ENCODE measurements around the gene ALG12. TPM values are rescaled to one million over a fixed set of nuclear protein-coding genes. Genes with fewer than 3 reads are reported as not detected.

Gene ALG12
- total and polyA plus RNA-seq, 2 donors (not counting 1 experiment from before 2014, with no cell fraction given): 15.2 to 16.6 TPM

DNA sequence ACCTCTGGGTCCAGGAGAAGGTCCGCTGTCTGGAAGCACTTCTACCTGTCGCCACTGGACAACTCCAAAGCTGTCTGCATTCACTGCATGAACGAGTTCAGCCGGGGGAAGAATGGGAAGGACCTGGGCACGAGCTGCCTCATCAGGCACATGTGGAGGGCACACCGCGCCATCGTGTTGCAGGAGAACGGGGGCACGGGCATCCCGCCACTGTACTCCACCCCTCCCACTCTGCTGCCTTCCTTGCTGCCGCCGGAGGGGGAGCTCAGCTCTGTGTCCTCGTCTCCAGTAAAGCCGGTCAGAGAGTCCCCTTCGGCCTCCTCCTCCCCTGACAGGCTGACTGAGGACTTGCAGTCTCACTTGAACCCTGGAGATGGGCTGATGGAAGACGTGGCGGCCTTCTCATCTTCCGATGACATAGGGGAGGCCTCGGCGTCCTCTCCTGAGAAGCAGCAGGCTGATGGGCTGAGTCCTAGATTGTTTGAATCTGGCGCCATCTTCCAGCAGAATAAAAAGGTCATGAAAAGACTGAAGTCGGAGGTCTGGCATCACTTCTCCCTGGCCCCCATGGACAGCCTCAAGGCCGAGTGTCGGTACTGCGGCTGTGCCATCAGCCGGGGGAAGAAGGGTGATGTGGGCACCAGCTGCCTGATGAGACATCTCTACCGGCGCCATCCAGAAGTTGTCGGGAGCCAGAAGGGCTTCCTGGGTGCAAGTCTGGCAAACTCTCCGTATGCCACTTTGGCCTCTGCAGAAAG lies 33.6 kb downstream of the ALG12 start:
- Histone ChIP-seq H3K9ac (ENCODE audit: low read length) (no peak overlapping the region), H3K9me3 (ENCODE audit: control extremely low read depth in 1 of 3, control insufficient read depth in 2 of 3, insufficient read depth in 1 of 3, low read length in 2 of 3) (peaks cover 0 to 10% (median 0%) of the 10 kb centered on the region in 3 donors), H3K27me3 (replicated peaks in 1 of 4; ENCODE audit: control extremely low read depth in 1 of 4, control insufficient read depth in 3 of 4, insufficient read depth in 4 of 4, low read length in 3 of 4) (no peaks in the 10 kb centered on the region), H3K4me2 (replicated peaks; ENCODE audit: low read depth, low read length, poor library complexity, severe bottlenecking) (no peak overlapping the region), H3K4me3 (ENCODE audit: control extremely low read depth in 1 of 5, extremely low read depth in 1 of 5, insufficient read depth in 1 of 5, low read depth in 2 of 5, low read length in 4 of 5) (no peak overlapping the region), H4K20me1 (ENCODE audit: control insufficient read depth, insufficient read depth, low read length, poor library complexity, severe bottlenecking) (peaks cover 56% of the 10 kb centered on the region), H3K79me2 (ENCODE audit: control insufficient read depth, insufficient read depth, low read length) (peaks cover 81% of the 10 kb centered on the region), H3K36me3 (replicated peaks in 1 of 2; ENCODE audit: control extremely low read depth in 1 of 2, control insufficient read depth in 1 of 2, extremely low read depth in 1 of 2, insufficient read depth in 2 of 2, low read length in 1 of 2) (peaks cover 5 to 56% of the 10 kb centered on the region in 2 experiments), H3K4me1 (ENCODE audit: control insufficient read depth in 2 of 2, insufficient read depth in 2 of 2, low read length in 2 of 2) (peaks cover 4 to 7% of the 10 kb centered on the region in 2 donors), H2AFZ (ENCODE audit: insufficient read depth, low read depth, low read length, poor library complexity, severe bottlenecking) (no peak overlapping the region), H3K27ac (ENCODE audit: low read length in 2 of 2) (no peak overlapping the region)
- ATAC-seq (ENCODE audit: low read depth): no peak
- CTCF ChIA-PET: no interaction called here
- TF ChIP-seq EZH2 (IDR thresholded peaks at IDR 0.05; ENCODE audit: borderline replicate concordance, insufficient read depth, low read depth, low read length, poor library complexity, severe bottlenecking): no peak
- TF ChIP-seq, protein P1, sequence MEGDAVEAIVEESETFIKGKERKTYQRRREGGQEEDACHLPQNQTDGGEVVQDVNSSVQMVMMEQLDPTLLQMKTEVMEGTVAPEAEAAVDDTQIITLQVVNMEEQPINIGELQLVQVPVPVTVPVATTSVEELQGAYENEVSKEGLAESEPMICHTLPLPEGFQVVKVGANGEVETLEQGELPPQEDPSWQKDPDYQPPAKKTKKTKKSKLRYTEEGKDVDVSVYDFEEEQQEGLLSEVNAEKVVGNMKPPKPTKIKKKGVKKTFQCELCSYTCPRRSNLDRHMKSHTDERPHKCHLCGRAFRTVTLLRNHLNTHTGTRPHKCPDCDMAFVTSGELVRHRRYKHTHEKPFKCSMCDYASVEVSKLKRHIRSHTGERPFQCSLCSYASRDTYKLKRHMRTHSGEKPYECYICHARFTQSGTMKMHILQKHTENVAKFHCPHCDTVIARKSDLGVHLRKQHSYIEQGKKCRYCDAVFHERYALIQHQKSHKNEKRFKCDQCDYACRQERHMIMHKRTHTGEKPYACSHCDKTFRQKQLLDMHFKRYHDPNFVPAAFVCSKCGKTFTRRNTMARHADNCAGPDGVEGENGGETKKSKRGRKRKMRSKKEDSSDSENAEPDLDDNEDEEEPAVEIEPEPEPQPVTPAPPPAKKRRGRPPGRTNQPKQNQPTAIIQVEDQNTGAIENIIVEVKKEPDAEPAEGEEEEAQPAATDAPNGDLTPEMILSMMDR (IDR thresholded peaks at IDR 0.05): no peak
- no peak for DNase-seq
- H3K4me1 Mint-ChIP-seq: peaks cover 18% of the 10 kb centered on the region
- no peaks in the 10 kb centered on the region for H3K27me3 Mint-ChIP-seq
- 93% methylated on average over 31 of the region's 31 CpGs for WGBS (ENCODE audit: insufficient coverage)
- intact Hi-C loops (cut with micrococcal nuclease): no loop called here
- no peak overlapping the region for H3K27ac Mint-ChIP-seq
- POLR2A ChIA-PET: no interaction called here
- no peak overlapping the region for H3K4me3 Mint-ChIP-seq
- no peaks in the 10 kb centered on the region for H3K9me3 Mint-ChIP-seq (ENCODE audit: insufficient read depth)

DNA sequence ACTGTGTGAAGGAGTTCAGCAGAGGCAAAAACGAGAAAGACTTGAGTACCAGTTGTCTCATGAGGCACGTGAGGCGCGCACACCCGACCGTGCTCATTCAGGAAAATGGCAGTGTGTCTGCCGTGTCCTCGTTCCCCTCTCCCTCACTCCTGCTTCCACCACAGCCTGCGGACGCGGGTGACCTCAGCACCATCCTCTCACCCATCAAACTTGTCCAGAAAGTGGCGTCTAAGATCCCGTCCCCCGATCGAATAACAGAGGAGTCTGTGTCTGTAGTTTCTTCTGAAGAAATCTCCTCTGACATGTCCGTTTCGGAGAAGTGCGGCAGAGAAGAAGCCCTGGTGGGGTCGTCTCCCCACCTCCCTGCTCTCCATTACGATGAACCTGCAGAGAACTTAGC lies 34.2 kb downstream of the ALG12 start:
- WGBS (ENCODE audit: insufficient coverage): over 99% methylated on average over 20 of the region's 20 CpGs
- H3K4me1 Mint-ChIP-seq: peaks cover 18% of the 10 kb centered on the region
- no peak overlapping the region for H3K4me3 ChIP-seq (ENCODE audit: control extremely low read depth in 1 of 5, extremely low read depth in 1 of 5, insufficient read depth in 1 of 5, low read depth in 2 of 5, low read length in 4 of 5)
- peaks cover 56% of the 10 kb centered on the region for H4K20me1 ChIP-seq (ENCODE audit: control insufficient read depth, insufficient read depth, low read length, poor library complexity, severe bottlenecking)
- H3K36me3 ChIP-seq (replicated peaks in 1 of 2; ENCODE audit: control extremely low read depth in 1 of 2, control insufficient read depth in 1 of 2, extremely low read depth in 1 of 2, insufficient read depth in 2 of 2, low read length in 1 of 2): peaks cover 5 to 53% of the 10 kb centered on the region in 2 experiments
- peaks cover 0 to 7% (median 0%) of the 10 kb centered on the region in 3 donors for H3K9me3 ChIP-seq (ENCODE audit: control extremely low read depth in 1 of 3, control insufficient read depth in 2 of 3, insufficient read depth in 1 of 3, low read length in 2 of 3)
- H3K4me2 ChIP-seq (replicated peaks; ENCODE audit: low read depth, low read length, poor library complexity, severe bottlenecking): no peak overlapping the region
- CTCF ChIA-PET: no interaction called here
- intact Hi-C loops (cut with micrococcal nuclease): no loop called here
- no peak overlapping the region for H3K9ac ChIP-seq (ENCODE audit: low read length)
- H3K27ac ChIP-seq (ENCODE audit: low read length in 2 of 2): no peak overlapping the region
- TF ChIP-seq, protein P1 (IDR thresholded peaks at IDR 0.05): no peak
- no peak for TF ChIP-seq EZH2 (IDR thresholded peaks at IDR 0.05; ENCODE audit: borderline replicate concordance, insufficient read depth, low read depth, low read length, poor library complexity, severe bottlenecking)
- no peak overlapping the region for H3K4me3 Mint-ChIP-seq
- ATAC-seq (ENCODE audit: low read depth) (no peak), DNase-seq (no peak)
- H2AFZ ChIP-seq (ENCODE audit: insufficient read depth, low read depth, low read length, poor library complexity, severe bottlenecking): no peak overlapping the region
- H3K27me3 ChIP-seq (replicated peaks in 1 of 4; ENCODE audit: control extremely low read depth in 1 of 4, control insufficient read depth in 3 of 4, insufficient read depth in 4 of 4, low read length in 3 of 4): no peaks in the 10 kb centered on the region
- H3K9me3 Mint-ChIP-seq (ENCODE audit: insufficient read depth): no peaks in the 10 kb centered on the region
- peaks cover 80% of the 10 kb centered on the region for H3K79me2 ChIP-seq (ENCODE audit: control insufficient read depth, insufficient read depth, low read length)
- POLR2A ChIA-PET: no interaction called here
- H3K27me3 Mint-ChIP-seq: no peaks in the 10 kb centered on the region
- peaks cover 4 to 7% of the 10 kb centered on the region in 2 donors for H3K4me1 ChIP-seq (ENCODE audit: control insufficient read depth in 2 of 2, insufficient read depth in 2 of 2, low read length in 2 of 2)
- no peak overlapping the region for H3K27ac Mint-ChIP-seq

Data from B cell (primary cell).